Fibroblast of skin of right biceps (primary cell): ENCODE data around the gene EHBP1L1.

Source experiments
- DNase-seq: peaks from one replicate; pipeline ENCODE4 v3.0.0-alpha.2; 2013

Gene EHBP1L1

DNA sequence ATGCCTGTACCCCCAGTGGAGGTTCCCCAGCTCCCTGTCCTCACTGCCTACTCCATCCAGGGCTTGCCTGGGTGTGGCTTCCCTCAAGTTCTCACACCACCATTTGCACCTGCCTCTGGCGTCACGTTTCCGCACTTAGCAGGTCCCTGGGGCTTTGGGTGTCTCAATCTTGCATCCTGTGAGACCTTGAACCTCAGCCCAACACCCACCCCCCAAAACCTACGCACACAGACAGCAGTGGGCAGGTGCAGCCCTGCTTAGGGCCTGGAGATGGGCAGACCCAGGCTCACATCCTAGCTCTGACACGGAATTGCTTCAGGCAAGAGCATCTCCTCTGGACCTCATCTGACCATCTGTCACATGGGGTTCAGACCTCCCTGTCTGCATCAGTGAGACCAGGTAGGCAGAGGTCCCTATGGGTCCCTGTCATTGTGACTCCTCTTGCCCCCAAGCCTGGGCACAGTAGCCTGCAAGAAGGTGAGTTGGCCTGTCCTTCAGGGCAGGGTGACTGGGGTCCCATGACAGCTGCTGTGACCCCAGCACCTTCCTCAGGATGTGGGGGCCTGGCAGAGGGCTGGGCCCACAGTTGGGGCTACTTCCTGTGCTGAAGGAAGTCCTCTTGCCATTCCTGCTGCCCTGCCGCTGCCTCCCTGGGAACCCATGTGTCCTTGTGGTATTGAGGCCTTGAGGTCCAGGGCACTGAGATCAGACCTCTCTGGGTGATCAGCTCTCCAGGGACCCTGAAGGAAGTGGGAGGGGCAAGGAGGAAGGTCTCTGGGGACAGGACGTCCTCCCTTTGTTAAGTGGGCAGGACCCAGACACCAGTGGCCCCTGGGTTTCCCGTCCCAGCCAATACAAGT, 64.0 kb downstream of the EHBP1L1 start:
- DNase-seq = no peak

- no peak for DNase-seq
Measured at GRCh38 chr11:65640483-65641296, 64.8 kb downstream of the EHBP1L1 start.

GRCh38 chr11:65641297-65642013, 65.6 kb downstream of the EHBP1L1 start:
- DNase-seq = no peak
